HG03060 (cell line): Measurements from ENCODE around the gene BCS1L.
"Not testable (repeated sequence)": the region's sequence is repeated elsewhere in the genome, so short reads cannot be mapped to it uniquely, and the experiment has no call there.

ENCODE experiments used
- ATAC-seq: cut with Tn5 transposase; IDR thresholded peaks from one replicate; pipeline ENCODE4 v1.9.1; 2021; ENCODE audit warnings: low read depth, moderate number of reproducible peaks; ENCODE audit not compliant: unreplicated experiment

Gene BCS1L

GRCh38 chr2:218658671-218659257 is 719 bp upstream of the BCS1L start:
- no peak for ATAC-seq

GRCh38 chr2:218659988-218660358 is 490 bp downstream of the BCS1L start:
- ATAC-seq, result no peak

- ATAC-seq, result no peak
Observed at GRCh38 chr2:218662377-218662776, 2.9 kb downstream of the BCS1L start.

- ATAC-seq, result no peak
Observed at GRCh38 chr2:218662827-218663226, 3.3 kb downstream of the BCS1L start.

- ATAC-seq, result no peak
Observed at GRCh38 chr2:218663901-218664300, 4.4 kb downstream of the BCS1L start.

GRCh38 chr2:218664653-218665052 is 5.2 kb downstream of the BCS1L start:
- ATAC-seq, result no peak

- ATAC-seq, result no peak
Observed at GRCh38 chr2:218671097-218671653, 11.7 kb downstream of the BCS1L start.

GRCh38 chr2:218671654-218672566 is 12.4 kb downstream of the BCS1L start, which contains the start of the genes RNF25 and STK36:
TSS of gene RNF25 (minus strand) at chr2:218672002. CDS start at chr2:218671970, 32 bp downstream.
TSS of gene STK36 (plus strand) at chr2:218672086. CDS start at chr2:218672830, 744 bp downstream.
- ATAC-seq, result peak; percentile 79

GRCh38 chr2:218679119-218679518 is 19.6 kb downstream of the BCS1L start:
- no peak for ATAC-seq

GRCh38 chr2:218680061-218680460 is 20.6 kb downstream of the BCS1L start:
- ATAC-seq, result no peak

GRCh38 chr2:218687400-218688060 is 28.0 kb downstream of the BCS1L start:
- ATAC-seq, result not testable (repeated sequence)

GRCh38 chr2:218691234-218691633 is 31.8 kb downstream of the BCS1L start:
- no peak for ATAC-seq

- no peak for ATAC-seq
Observed at GRCh38 chr2:218694405-218695145, 35.1 kb downstream of the BCS1L start.

- ATAC-seq, result no peak
Observed at GRCh38 chr2:218698885-218699284, 39.4 kb downstream of the BCS1L start.

- no peak for ATAC-seq
Observed at GRCh38 chr2:218701806-218702205, 42.3 kb downstream of the BCS1L start.

GRCh38 chr2:218703341-218703740 is 43.9 kb downstream of the BCS1L start:
- ATAC-seq, result no peak

- peak; percentile 33 for ATAC-seq
Observed at GRCh38 chr2:218708086-218708485, 48.6 kb downstream of the BCS1L start.

- ATAC-seq, result no peak
Observed at GRCh38 chr2:218709908-218710307, 50.4 kb downstream of the BCS1L start.

- ATAC-seq, result no peak
Observed at GRCh38 chr2:218710334-218710686, 50.8 kb downstream of the BCS1L start.
